Measurements from ENCODE around the gene CLEC2D.

- TF ChIP-seq, protein P1, sequence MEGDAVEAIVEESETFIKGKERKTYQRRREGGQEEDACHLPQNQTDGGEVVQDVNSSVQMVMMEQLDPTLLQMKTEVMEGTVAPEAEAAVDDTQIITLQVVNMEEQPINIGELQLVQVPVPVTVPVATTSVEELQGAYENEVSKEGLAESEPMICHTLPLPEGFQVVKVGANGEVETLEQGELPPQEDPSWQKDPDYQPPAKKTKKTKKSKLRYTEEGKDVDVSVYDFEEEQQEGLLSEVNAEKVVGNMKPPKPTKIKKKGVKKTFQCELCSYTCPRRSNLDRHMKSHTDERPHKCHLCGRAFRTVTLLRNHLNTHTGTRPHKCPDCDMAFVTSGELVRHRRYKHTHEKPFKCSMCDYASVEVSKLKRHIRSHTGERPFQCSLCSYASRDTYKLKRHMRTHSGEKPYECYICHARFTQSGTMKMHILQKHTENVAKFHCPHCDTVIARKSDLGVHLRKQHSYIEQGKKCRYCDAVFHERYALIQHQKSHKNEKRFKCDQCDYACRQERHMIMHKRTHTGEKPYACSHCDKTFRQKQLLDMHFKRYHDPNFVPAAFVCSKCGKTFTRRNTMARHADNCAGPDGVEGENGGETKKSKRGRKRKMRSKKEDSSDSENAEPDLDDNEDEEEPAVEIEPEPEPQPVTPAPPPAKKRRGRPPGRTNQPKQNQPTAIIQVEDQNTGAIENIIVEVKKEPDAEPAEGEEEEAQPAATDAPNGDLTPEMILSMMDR (IDR thresholded peaks at IDR 0.05), result no peak
- no peak for TF ChIP-seq POLR2A (IDR thresholded peaks at IDR 0.05)
Observed at GRCh38 chr12:9660046-9660445, 9.5 kb upstream of the CLEC2D start.
